K562 (cell line): Measurements from ENCODE around the gene ABHD10. TPM values are rescaled to one million over a fixed set of nuclear protein-coding genes. Genes with fewer than 3 reads are reported as not detected.

Experiments used
- ATAC-seq: fragments of 200-7000 bp; cut with Tn5 transposase; 3 replicates; pipeline ENCODE4 v1.9.1; 2020; ENCODE audit warnings: moderate library complexity
- BruUV-seq: library from RNA; stranded (reverse); fragments of 400-500 nt; replicated peaks from 2 replicates; lab custom pipeline; 2021; lab: Mats Ljungman, UMichigan
- CTCF ChIA-PET: fragments of 300-600 bp; formaldehyde crosslinking; extraction: SDS; loops from one replicate; lab custom pipeline; 2021; ENCODE audit warnings: low intra/inter-chr PET ratio; lab: Yijun Ruan, JAX
- POLR2A ChIA-PET: fragments of 300-600, 350-650 bp; sonication (Branson Sonifier 250); formaldehyde crosslinking; extraction: SDS; loops from one replicate; lab custom pipeline; 2021; ENCODE audit warnings: antibody characterized with exemption, inconsistent platforms; lab: Yijun Ruan, JAX
- DNase-seq, 4 experiments: peaks; one replicate each; pipeline versions ENCODE4 v3.0.0 to v3.0.0-alpha.2; 2011 to 2018; ENCODE audit warnings: low spot score in 3 of 4, mixed read lengths in 3 of 4; ENCODE audit errors: extremely low read depth in 1 of 4
- FAIRE-seq: peaks from 2 replicates; lab custom pipeline; 2011; peaks lifted over from hg19 to GRCh38; lab: Jason Lieb, UNC
- H2AFZ ChIP-seq: 2 replicates; pipeline ENCODE4 v1.6.0; 2011; ENCODE audit warnings: low read depth, low read length, control low read depth, inconsistent platforms
- H3K27ac ChIP-seq: fragments of 200-600 bp; 3 replicates; pipeline ENCODE4 v1.8.0; 2011; ENCODE audit warnings: low read depth, mild to moderate bottlenecking, control low read depth, inconsistent platforms, low read length, moderate library complexity, mixed read lengths; ENCODE audit errors: extremely low read depth
- H3K27me3 ChIP-seq, 2 experiments: fragments of 300-600 bp in 1 of 2; 2 replicates in 1 of 2; 3 replicates in 1 of 2; pipeline versions ENCODE4 v1.6.0 to v1.8.0; 2011; ENCODE audit warnings: inconsistent platforms in 2 of 2, low read length in 2 of 2, mild to moderate bottlenecking in 1 of 2, mixed read lengths in 1 of 2, moderate library complexity in 1 of 2; ENCODE audit not compliant: control insufficient read depth in 2 of 2, insufficient read depth in 2 of 2
- H3K36me3 ChIP-seq: fragments of 300-600 bp; 3 replicates; pipeline ENCODE4 v1.8.0; 2011; ENCODE audit warnings: mild to moderate bottlenecking, low read length, inconsistent platforms; ENCODE audit not compliant: control insufficient read depth, insufficient read depth
- H3K4me1 ChIP-seq, 2 experiments: fragments of 200-600 bp in 1 of 2; replicated peaks in 1 of 2; 2 replicates in 1 of 2; 3 replicates in 1 of 2; pipeline versions ENCODE4 v1.5.1 to v1.8.0; 2011; ENCODE audit warnings: inconsistent platforms in 2 of 2, low read length in 2 of 2, mild to moderate bottlenecking in 1 of 2, mixed read lengths in 1 of 2, moderate library complexity in 1 of 2; ENCODE audit not compliant: control insufficient read depth in 2 of 2, insufficient read depth in 2 of 2
- H3K4me2 ChIP-seq: 2 replicates; pipeline ENCODE4 v1.6.1; 2011; ENCODE audit warnings: low read length, control low read depth, inconsistent platforms, mixed read lengths; ENCODE audit not compliant: insufficient read depth
- H3K4me3 ChIP-seq: fragments of 200-600 bp; sonication (generic), shearing (Covaris generic); 2 replicates; pipeline ENCODE4 v1.5.1; 2016; ENCODE audit warnings: control low read depth, inconsistent platforms
- H3K79me2 ChIP-seq: fragments of 200-600 bp; 3 replicates; pipeline ENCODE4 v1.8.0; 2011; ENCODE audit warnings: low read length, inconsistent platforms; ENCODE audit not compliant: control insufficient read depth, insufficient read depth
- H3K9ac ChIP-seq, 2 experiments: 2 replicates each; pipeline versions ENCODE4 v1.6.0 to v1.6.1; 2011; ENCODE audit warnings: low read depth in 2 of 2, low read length in 2 of 2, control low read depth in 1 of 2, inconsistent platforms in 1 of 2, mild to moderate bottlenecking in 1 of 2, mixed read lengths in 1 of 2; ENCODE audit not compliant: insufficient read depth in 1 of 2
- H3K9me1 ChIP-seq: one replicate; pipeline ENCODE4 v1.6.0; 2011; ENCODE audit warnings: inconsistent platforms, mild to moderate bottlenecking, low read length, moderate library complexity; ENCODE audit not compliant: control insufficient read depth, insufficient read depth
- H3K9me3 ChIP-seq: replicated peaks from 2 replicates; pipeline ENCODE4 v1.5.1; 2011; ENCODE audit warnings: low read depth, low read length, inconsistent platforms; ENCODE audit not compliant: control insufficient read depth, insufficient read depth
- H4K20me1 ChIP-seq: replicated peaks from 2 replicates; pipeline ENCODE4 v1.6.1; 2011; ENCODE audit warnings: low read length, inconsistent platforms, mixed read lengths; ENCODE audit not compliant: control insufficient read depth, insufficient read depth
- BCL6 ChIP-seq: fragments of 250-450 bp; sonication (Bioruptor Pico); IDR thresholded peaks from 2 replicates; pipeline ENCODE4 v1.4.0; 2020
- BRD4 ChIP-seq: fragments of 200-600 bp; sonication (generic); IDR thresholded peaks from 2 replicates; pipeline ENCODE4 v1.6.1; 2017; ENCODE audit warnings: inconsistent platforms
- CBFA2T3 ChIP-seq: fragments of 450-650 bp; IDR thresholded peaks from 2 replicates; pipeline ENCODE4 v1.6.1; 2017
- HDAC1 ChIP-seq, 2 experiments: fragments of 450-650 bp; IDR thresholded peaks; 2 replicates each; pipeline ENCODE4 v1.6.1; 2016 to 2017; ENCODE audit warnings: inconsistent platforms in 1 of 2, mild to moderate bottlenecking in 1 of 2, moderate library complexity in 1 of 2
- HMBOX1 ChIP-seq: sonication (generic); IDR thresholded peaks from 2 replicates; pipeline ENCODE4 v1.6.1; 2016
- MLLT1 ChIP-seq, 2 experiments: fragments of 450-650 bp; IDR thresholded peaks; 2 replicates each; pipeline ENCODE4 v1.6.1; 2016
- PRPF4 ChIP-seq: fragments of 200-400 bp; formaldehyde crosslinking; IDR thresholded peaks from one replicate; pipeline ENCODE4 v1.6.1; 2017; ENCODE audit warnings: low read length, low read depth, mild to moderate bottlenecking; ENCODE audit not compliant: insufficient read depth, poor library complexity, severe bottlenecking
- RB1 ChIP-seq: fragments of 450-650 bp; IDR thresholded peaks from 2 replicates; pipeline ENCODE4 v1.6.1; 2017; ENCODE audit warnings: low read depth, mild to moderate bottlenecking
- SNIP1 ChIP-seq: fragments of 450-650 bp; IDR thresholded peaks from 2 replicates; pipeline ENCODE4 v1.7.1; 2017; ENCODE audit warnings: low read depth, mild to moderate bottlenecking
- SNRNP70 ChIP-seq: fragments of 200-400 bp; formaldehyde crosslinking; optimal IDR thresholded peaks from 2 replicates; pipeline ENCODE3; 2017; ENCODE audit warnings: low read depth, low read length
- ZNF165 ChIP-seq: fragments of 250-450 bp; sonication (Bioruptor Pico); IDR thresholded peaks from 2 replicates; pipeline ENCODE4 v1.4.0; 2020; ENCODE audit warnings: borderline replicate concordance
- ZNF24 ChIP-seq: fragments of 450-650 bp; IDR thresholded peaks from 2 replicates; pipeline ENCODE4 v1.6.1; 2016
- ZNF76 ChIP-seq: fragments of 250-450 bp; sonication (Bioruptor Pico); IDR thresholded peaks from 2 replicates; pipeline ENCODE4 v1.4.0; 2020; ENCODE audit warnings: mild to moderate bottlenecking, moderate library complexity, borderline replicate concordance
- WGBS: fragments of 100-300 bp; shearing (Covaris generic); methylation state at CpG from one replicate; pipeline ENCODE4 v1.1.6; 2016; ENCODE audit warnings: low coverage, mixed read lengths; ENCODE audit not compliant: insufficient coverage; ENCODE audit errors: missing lambda C conversion rate; 5-methylcytosine and 5-hydroxymethylcytosine counted together
- in situ Hi-C: fragments of 300-500 bp; cut with MboI; formaldehyde crosslinking; loops from 4 replicates; pipeline ENCODE4 v1.15.0; 2018; ENCODE audit warnings: inconsistent platforms, mixed read lengths
- intact Hi-C: fragments of 100-400 bp; cut with micrococcal nuclease; formaldehyde crosslinking; loops from 2 replicates; pipeline ENCODE4 v1.14.2; 2022
- polyA plus RNA-seq, 8 experiments: library from polyadenylated mRNA; depleted of rRNA in 4 of 8; stranded (reverse) in 5 of 8; unstranded in 3 of 8; fragments of >200 nt; fragmentation: Nextera tagmentation in 2 of 8; fragmentation: Illumina TruSeq in 1 of 8; extraction: Ambion mirVana in 2 of 8; extraction: Trizol in 1 of 8; gene quantifications; 2 replicates each; pipeline versions ENCODE4 v1.2.1 to v1.2.3, GENCODE V29; 2011 to 2014; ENCODE audit warnings: inconsistent platforms in 1 of 8, missing spikeins in 1 of 8
- total RNA-seq, 7 experiments: library from RNA; depleted of rRNA in 6 of 7; stranded (reverse); fragments of >200 nt in 6 of 7; fragmentation: Illumina TruSeq in 2 of 7; extraction: Trizol in 2 of 7; gene quantifications; 2 replicates each; pipeline versions ENCODE4 v1.2.1 to v1.2.3, GENCODE V29; 2011 to 2021; ENCODE audit warnings: low replicate concordance in 1 of 7

Gene ABHD10
- total and polyA plus RNA-seq, 9 of the 15 experiments (the other 6 are each of a cell fraction or from before 2014, with no cell fraction given), result 6.1 to 29.5 (median 11.5) TPM

- TF ChIP-seq HMBOX1 (peak; percentile 24; the same call in 1 of the 2 replicates), BRD4 (no peak), HDAC1 (IDR thresholded peaks at IDR 0.05) (no peak), BCL6 (CRISPR knock-in tag) (no peak)
Measured at GRCh38 chr3:112002096-112002971, 23.5 kb downstream of the ABHD10 start (continued).

- DNase-seq (no peak), FAIRE-seq (no peak), ATAC-seq (no peak)
- no peak overlapping the region for H3K27ac ChIP-seq
- ChIA-PET POLR2A (interaction anchor here (0.5 to 1.4 kb wide), 3 partner anchors 9 to 227 kb away, joined by 3 read pairs; no protein-coding TSS in a partner anchor), CTCF (no interaction called here)
- no peak for TF ChIP-seq ZNF76 (CRISPR knock-in tag)
- no peak for TF ChIP-seq MLLT1 (IDR thresholded peaks at IDR 0.05)
- TF ChIP-seq CBFA2T3, result no peak
- no peak for TF ChIP-seq ZNF165
- TF ChIP-seq PRPF4, result no peak
- TF ChIP-seq SNIP1, result no peak
- no peak for TF ChIP-seq SNRNP70
- no peak for TF ChIP-seq ZNF24
- TF ChIP-seq RB1, result no peak
- no peaks in the 10 kb centered on the region for H3K79me2 ChIP-seq
- H3K27me3 ChIP-seq, result peaks cover 0 to 12% of the 10 kb centered on the region in 2 experiments; a peak in 3 of 5 replicates
- no peaks in the 10 kb centered on the region; a peak in 1 of 5 replicates for H3K4me1 ChIP-seq
- H3K4me3 ChIP-seq, result no peak overlapping the region
- no peak overlapping the region for H3K4me2 ChIP-seq
- no peak overlapping the region for H3K9ac ChIP-seq
- H2AFZ ChIP-seq, result no peak overlapping the region
- intact Hi-C loops, result no loop called here
- H4K20me1 ChIP-seq, result no peaks in the 10 kb centered on the region
- in situ Hi-C loops, result no loop called here
- H3K9me1 ChIP-seq, result no peaks in the 10 kb centered on the region
- WGBS, result 0% methylated on average over 4 of the region's 4 CpGs
- no TSS peak for BruUV-seq
- H3K36me3 ChIP-seq, result no peaks in the 10 kb centered on the region
- H3K9me3 ChIP-seq, result no peaks in the 10 kb centered on the region
Measured at GRCh38 chr3:112003321-112004080, 24.7 kb downstream of the ABHD10 start.
